Coronary artery (tissue), 2 donors: Measurements from ENCODE around the gene GNE.

Source experiments
- DNase-seq: peaks from one replicate; pipeline ENCODE4 v3.0.0-alpha.2; 2017; ENCODE audit warnings: low spot score
- H3K27ac ChIP-seq, 2 donors: fragments of 200-600 bp; sonication (generic); one replicate each; pipeline ENCODE4 v1.5.1; 2016 to 2019
- H3K4me3 ChIP-seq: fragments of 200-600 bp; sonication (generic); 2 replicates; pipeline ENCODE4 v1.5.1; 2016; ENCODE audit warnings: mild to moderate bottlenecking, moderate library complexity
- CTCF ChIP-seq: fragments of 200-600 bp; sonication (generic); IDR thresholded peaks from one replicate; pipeline ENCODE4 v1.5.1; 2019; ENCODE audit warnings: antibody characterized with exemption

GNE gene

GRCh38 chr9:36293918-36294317, 35.7 kb upstream of the GNE start:
- DNase-seq = no peak
- no peak overlapping the region for H3K4me3 ChIP-seq
- TF ChIP-seq CTCF = no peak
- no peak overlapping the region for H3K27ac ChIP-seq

- no peak overlapping the region for H3K4me3 ChIP-seq
- DNase-seq = no peak
- H3K27ac ChIP-seq = no peak overlapping the region
- no peak for TF ChIP-seq CTCF
These were observed 34.9 kb upstream of the GNE start for GRCh38 chr9:36293171-36293570.

GRCh38 chr9:36292641-36293040, 34.4 kb upstream of the GNE start:
- TF ChIP-seq CTCF = no peak
- DNase-seq = no peak
- H3K4me3 ChIP-seq = no peak overlapping the region
- no peak overlapping the region for H3K27ac ChIP-seq

GRCh38 chr9:36290996-36291395, 32.7 kb upstream of the GNE start:
- Histone ChIP-seq H3K27ac (no peak overlapping the region), H3K4me3 (no peak overlapping the region)
- no peak for TF ChIP-seq CTCF
- no peak for DNase-seq

GRCh38 chr9:36289836-36290435, 31.7 kb upstream of the GNE start:
- no peak for DNase-seq
- TF ChIP-seq CTCF = no peak
- Histone ChIP-seq H3K4me3 (no peak overlapping the region), H3K27ac (no peak overlapping the region)

- no peak overlapping the region for H3K27ac ChIP-seq
- DNase-seq = no peak
- H3K4me3 ChIP-seq = no peak overlapping the region
- no peak for TF ChIP-seq CTCF
These were observed 29.8 kb upstream of the GNE start for GRCh38 chr9:36288070-36288469.

- TF ChIP-seq CTCF = no peak
- Histone ChIP-seq H3K27ac (no peak overlapping the region), H3K4me3 (no peak overlapping the region)
- DNase-seq = no peak
These were observed 28.1 kb upstream of the GNE start for GRCh38 chr9:36286388-36286787.
